SKM-1 (cell line): Measurements from ENCODE around the gene AGAP3.

Source experiments
- DNase-seq: peaks from one replicate; lab custom pipeline; 2025; ENCODE audit not compliant: unreplicated experiment; lab: John Stamatoyannopoulos, UW

The AGAP3 gene

GRCh38 chr7:151134743-151135524, 48.7 kb downstream of the AGAP3 start:
- DNase-seq, result no peak

- DNase-seq, result no peak
Observed at GRCh38 chr7:151135525-151135845, 49.2 kb downstream of the AGAP3 start.

DNA sequence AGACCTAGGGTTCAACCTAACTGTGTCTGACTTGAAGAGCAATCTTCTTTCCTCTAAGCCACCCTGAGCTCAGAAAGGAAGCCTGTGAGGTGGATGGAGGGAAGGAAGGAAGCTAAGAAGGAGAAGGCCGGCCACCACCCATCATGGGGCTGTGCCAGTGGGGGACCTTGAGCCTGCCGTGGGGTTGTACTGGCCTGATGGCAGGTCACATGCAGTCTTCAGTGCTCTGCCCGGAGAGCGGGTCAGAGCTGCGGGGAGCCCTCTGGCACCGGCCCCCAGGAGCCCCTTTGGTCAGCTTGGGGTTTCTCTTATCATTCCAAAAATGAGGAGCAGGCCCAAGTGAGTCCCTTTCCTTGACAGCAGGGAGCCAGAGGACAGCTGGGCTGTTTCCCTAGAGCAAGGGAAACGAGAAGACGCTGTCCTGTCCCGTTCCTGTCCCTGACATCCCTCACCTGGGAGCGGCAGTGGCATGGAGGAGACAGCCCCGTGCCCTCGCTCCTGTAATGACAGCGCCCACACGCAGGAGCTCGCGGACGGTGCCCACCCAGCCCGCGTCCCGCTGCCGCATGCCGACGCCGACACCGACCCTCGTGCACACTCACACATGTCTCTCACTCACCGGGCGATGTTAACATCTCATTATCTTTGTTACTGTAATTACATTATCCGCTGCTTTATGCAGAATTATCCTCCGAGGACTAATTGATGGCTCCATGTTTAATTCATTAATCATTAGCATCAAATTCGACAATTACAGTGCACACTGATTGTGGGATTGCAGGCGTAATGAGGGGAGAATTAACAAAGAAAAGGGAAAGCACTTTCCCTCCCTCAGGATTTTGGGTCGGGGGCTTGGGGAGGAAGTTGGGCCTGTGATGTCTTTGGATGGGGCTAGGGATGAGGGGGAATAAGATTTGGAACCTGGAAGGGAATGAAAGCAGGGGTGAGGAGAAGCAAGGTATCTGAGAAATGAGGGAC, 49.9 kb downstream of the AGAP3 start:
- DNase-seq, result no peak

GRCh38 chr7:151137076-151137675, 50.9 kb downstream of the AGAP3 start:
- DNase-seq, result no peak

DNA sequence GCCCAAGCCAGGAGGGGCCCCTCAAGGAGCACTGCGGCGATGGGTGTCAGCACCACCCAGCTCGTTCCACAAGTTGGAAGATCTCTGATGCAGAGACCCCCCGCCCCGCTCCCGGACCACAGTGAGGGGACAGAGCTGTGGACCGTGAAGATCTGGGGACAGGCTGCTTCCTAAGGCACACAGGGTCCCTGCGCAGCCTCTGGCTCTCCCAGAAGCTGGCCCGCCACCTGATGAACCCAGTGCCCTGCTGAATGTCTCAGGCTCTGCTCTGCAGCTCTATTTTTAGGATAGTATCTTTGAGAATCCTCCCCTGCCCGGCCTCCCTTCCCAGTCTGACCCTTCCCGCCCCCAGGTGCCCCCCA, 51.5 kb downstream of the AGAP3 start:
- DNase-seq, result no peak

GRCh38 chr7:151138153-151138851, 52.0 kb downstream of the AGAP3 start:
- DNase-seq, result no peak

DNA sequence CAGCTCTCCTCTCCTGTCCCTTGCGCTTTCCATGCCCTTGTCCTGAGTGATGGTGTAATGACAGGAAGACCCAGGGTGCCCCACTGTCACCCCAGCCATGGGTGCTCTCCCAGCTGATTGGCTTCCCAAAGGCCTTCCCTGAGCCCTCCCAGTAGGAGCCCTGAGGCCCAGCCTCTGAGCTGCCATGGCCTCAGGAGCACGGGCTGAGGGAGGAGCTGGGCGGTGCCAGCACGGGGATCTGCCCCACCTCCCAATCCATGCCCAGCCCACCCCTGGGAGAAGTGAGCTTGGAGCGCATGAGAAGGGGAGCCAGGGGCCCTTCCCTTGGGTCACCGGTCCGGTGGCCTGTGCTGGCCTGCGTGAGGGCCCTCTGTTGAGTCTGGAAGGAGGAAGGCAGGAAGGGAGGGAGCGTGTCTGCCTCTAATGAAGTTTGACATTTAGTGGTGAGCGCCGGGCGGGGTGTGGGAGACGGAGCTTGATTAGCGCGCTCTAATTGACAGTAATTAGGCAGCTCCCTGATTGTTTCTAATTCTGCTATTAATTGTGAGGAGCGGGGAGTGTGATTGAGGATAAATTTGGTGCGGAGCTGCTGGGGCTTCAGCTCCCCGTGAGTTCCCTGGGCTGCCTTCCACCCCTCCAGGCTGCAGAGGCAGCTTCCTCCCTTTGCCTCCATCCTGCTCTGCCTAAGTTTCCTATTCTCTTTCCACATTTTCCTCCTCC, 53.0 kb downstream of the AGAP3 start:
- DNase-seq, result no peak

GRCh38 chr7:151139791-151140190, 53.5 kb downstream of the AGAP3 start:
- no peak for DNase-seq

DNA sequence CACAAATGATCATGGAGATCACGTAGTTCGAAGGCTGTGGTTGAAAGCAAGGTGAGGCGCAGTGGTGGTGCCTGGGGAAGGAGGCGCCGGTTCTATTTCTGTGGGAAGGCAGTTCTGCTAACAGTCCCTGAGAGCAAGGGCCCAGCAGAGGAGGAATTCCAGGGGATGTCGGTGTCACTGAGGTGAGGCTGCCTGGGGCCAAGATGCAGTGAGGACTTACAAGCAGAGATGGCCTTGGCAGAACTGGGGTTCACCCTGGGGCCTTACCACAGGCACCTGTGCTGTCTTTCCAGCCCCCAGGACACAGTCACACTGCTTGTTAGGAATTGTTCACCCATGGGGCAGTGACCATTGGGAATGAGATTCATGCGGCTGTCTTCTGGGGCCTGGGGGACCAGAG, 54.6 kb downstream of the AGAP3 start:
- DNase-seq, result no peak

DNA sequence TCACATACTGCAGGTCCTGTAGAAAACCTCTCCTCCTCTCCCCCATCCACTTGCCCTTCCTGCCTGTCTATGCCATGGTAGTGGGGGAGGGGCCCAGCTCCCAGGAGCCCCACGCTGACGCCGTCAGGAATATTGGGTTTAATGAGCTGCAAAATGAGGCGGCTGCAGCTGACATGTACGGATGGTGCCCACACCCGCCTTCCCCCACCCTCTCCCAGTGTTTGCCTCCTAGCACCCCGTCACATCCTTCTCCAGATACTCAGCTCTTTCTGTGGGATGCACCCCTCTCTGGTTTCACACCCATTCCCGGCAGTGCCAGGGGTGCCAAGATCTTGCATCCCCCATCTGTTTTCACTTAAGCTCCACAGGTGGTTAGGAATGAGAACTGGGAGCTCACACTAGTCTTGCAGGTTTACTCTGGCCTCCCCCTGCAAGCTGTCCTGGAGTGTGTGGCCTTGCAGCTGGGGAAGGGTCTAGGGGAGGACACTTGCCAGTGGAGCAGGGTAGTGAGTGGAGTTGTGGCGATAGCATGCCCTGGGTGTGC, 55.1 kb downstream of the AGAP3 start:
- DNase-seq, result no peak

GRCh38 chr7:151141855-151142685, 55.8 kb downstream of the AGAP3 start:
- no peak for DNase-seq

GRCh38 chr7:151142686-151143040, 56.4 kb downstream of the AGAP3 start:
- no peak for DNase-seq

DNA sequence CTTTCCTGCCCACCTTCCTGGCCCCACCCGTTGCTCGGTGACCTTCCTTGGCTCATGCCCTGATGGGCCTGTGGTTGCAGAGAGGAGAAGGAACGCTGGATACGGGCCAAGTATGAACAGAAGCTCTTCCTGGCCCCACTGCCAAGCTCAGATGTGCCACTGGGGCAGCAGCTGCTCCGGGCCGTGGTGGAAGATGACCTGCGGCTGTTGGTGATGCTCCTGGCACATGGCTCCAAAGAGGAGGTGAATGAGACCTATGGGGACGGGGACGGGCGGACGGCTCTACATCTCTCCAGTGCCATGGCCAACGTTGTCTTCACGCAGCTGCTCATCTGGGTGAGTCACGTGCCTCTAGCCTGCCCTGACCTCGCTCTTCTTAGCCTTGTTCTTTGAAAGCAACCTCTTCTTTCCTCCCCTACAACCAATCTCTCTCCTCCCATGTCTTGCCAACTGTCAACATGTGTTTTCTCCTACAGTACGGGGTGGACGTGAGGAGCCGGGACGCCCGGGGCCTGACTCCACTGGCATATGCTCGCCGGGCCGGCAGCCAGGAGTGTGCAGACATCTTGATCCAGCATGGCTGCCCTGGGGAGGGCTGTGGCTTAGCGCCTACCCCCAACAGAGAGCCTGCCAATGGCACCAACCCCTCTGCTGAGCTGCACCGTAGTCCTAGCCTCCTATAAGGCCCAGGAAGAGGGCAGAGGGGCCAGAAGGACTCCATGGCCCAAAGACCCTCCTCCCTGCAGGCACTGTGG, 57.2 kb downstream of the AGAP3 start:
- no peak for DNase-seq

DNA sequence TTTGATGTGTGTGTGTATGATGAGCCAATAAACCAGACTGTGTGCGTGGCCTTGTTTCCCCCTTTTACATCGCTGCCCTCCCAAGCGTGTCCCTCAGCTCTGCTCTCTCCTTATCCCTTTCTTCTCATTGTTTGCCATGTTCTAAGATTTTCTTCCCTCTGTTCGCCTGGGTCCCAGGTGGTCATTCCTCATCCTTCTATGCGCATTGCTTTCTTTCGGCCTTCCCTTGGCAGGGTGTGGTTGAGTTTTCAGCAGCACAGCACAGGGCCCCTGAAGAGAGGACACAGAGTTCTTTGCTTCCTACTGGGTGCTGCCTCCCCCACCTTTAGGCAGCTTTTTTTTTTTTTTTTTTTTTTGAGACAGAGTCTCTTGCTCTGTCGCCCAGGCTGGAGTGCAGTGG, 58.1 kb downstream of the AGAP3 start:
- DNase-seq, result no peak

- no peak for DNase-seq
Observed at GRCh38 chr7:151146761-151147160, 60.5 kb downstream of the AGAP3 start.

- no peak for DNase-seq
Observed at GRCh38 chr7:151148319-151149259, 62.3 kb downstream of the AGAP3 start.

DNA sequence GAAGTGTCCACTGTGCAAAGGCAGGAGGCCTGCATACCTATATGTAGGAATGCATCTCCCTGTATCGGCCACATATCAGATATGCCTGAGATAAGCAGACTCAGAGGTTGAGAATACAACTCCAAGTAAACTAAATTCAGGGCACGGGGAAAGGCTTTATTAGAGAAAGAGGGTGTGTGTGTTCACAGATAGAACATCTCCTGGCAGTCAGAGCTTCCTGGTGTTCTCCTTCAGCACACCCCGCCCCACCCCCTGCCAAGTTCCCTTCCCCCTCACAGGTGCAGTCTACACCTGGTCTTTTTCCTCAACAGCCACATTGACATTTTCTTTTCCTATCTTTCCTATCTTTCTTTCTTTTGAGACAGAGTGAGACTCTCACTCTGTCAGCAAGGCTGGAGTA, 64.1 kb downstream of the AGAP3 start:
- no peak for DNase-seq
